Measurements from ENCODE around the gene TMPRSS11D. TPM values are rescaled to one million over a fixed set of nuclear protein-coding genes. Genes with fewer than 3 reads are reported as not detected.
A peak's percentile ranks its signal among the peaks of the same experiment; 100 is the strongest.

Gene TMPRSS11D
- total RNA-seq, 1 donor from 2014 or later = 0.79 TPM

GRCh38 chr4:67885762-67886161 is 2.0 kb upstream of the TMPRSS11D start:
- no peak for DNase-seq

- no peak for DNase-seq
Measured at GRCh38 chr4:67884701-67885100, 899 bp upstream of the TMPRSS11D start.

GRCh38 chr4:67883458-67883857 is 344 bp downstream of the TMPRSS11D start:
- no peak for DNase-seq

- peak; percentile 64 for DNase-seq
Measured at GRCh38 chr4:67880866-67881610, 2.8 kb downstream of the TMPRSS11D start.

DNA sequence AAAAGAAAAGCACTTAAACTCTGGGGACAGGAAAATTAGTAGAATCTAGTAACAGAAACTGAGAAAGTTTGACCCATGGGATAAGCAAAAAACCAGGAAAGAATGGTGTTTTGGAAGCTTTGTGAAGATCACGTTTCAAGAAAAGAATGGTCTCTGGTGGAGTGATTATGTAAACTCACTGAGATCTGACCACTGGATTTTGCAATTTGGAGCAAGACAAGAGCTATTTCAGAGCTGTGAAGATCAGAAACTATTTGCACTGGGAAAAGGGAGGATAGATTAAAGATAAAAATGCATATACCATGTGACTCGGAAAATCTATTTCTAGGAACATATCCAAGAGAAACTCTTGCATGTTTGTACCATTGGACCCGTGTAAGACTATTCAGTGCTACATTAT is 4.3 kb downstream of the TMPRSS11D start:
- no peak for DNase-seq

DNA sequence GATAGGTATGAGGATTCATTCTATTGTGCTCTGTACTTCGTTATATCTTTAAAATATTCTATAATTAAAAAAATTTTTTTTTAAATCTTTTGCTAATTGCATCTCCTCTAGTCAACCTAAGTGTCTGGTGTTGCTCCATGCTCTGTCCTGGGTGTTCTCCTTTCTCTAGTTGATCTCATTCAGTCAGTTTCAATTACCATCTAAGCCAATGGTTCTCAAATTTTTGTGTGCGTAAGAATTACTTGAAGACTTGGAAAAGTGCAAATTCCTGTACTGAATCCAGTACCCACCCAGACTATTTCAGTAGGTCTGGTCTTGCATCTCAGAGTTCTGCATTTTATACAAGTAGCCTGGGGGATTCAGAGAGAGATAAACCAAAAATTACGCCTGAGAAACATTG is 6.7 kb downstream of the TMPRSS11D start:
- DNase-seq = no peak

- DNase-seq = peak; percentile 71
Measured at GRCh38 chr4:67874986-67875385, 8.8 kb downstream of the TMPRSS11D start.

GRCh38 chr4:67873116-67873515 is 10.7 kb downstream of the TMPRSS11D start:
- no peak for DNase-seq

DNA sequence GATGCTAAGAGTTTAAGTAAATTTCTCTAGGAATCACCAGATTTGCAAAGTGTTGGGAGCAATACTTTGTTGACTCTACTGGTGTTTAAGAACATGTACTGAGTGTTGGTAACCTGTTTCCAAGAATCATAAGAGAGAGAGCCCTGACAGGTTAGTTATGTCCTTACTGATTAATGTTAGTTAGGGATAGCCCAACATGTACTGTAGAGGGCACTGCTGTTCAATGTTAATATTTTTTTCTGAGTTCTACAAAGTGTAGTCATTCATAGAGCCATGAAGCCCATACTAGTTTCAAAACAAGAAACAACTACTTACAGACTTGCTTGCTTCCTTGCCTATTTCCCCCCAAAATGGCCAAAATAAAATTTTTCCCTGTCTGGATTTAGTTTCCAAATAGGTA is 11.9 kb downstream of the TMPRSS11D start:
- DNase-seq = peak; percentile 11

DNA sequence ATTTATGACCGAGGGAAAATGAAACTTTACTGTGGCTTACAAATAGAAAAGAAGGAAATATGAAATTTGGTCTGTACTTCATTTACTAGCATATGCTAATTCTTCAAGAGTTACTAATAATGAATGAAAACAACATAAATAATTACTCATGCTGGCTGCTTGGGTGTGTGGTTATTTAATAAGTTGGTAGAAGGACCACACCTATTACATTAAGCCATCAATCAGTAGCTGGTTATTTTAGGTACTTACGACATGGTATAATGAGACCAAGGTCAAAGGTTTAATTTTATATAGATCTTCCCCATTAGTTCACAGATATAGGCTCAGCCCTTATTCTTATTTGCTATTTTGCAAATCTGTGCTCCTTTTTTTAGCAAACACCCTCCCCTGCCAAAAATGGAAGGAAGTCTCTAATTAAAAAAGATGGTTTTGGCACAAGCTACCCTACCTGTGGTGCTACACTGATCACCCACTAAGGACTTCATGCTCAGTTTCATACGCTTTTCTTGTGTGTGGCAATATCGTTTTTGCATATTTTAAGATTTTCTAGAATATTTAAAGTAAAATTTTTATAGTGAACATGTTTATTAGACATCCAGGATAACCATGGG is 14.1 kb downstream of the TMPRSS11D start:
- DNase-seq = no peak

DNA sequence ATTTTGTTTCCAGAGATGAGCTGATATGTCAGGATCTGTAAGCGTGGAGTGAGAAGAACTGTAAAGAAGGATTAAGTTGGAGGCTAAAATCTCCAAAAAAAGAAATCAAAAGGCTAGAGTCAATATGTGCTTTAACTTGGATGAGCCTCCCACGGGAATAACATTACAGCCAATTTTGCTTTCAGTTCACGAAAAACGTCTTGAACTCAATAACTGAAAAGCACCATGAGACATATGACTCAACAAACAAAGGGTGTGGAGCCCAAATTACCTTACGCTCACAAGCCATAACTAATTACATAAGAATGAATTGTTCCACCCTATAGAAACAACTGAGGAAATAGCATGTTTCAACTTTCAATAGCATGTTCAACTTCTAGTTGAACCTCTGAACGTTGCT is 22.3 kb downstream of the TMPRSS11D start:
- peak; percentile 20 for DNase-seq

GRCh38 chr4:67853336-67853735 is 30.5 kb downstream of the TMPRSS11D start:
- DNase-seq = no peak

GRCh38 chr4:67820903-67821302 is 62.9 kb downstream of the TMPRSS11D start:
- no peak for DNase-seq

- DNase-seq = no peak
Measured at GRCh38 chr4:67810011-67810410, 73.8 kb downstream of the TMPRSS11D start.

- no peak for DNase-seq
Measured at GRCh38 chr4:67809502-67809901, 74.3 kb downstream of the TMPRSS11D start.

- no peak for DNase-seq
Measured at GRCh38 chr4:67796810-67797209, 87.0 kb downstream of the TMPRSS11D start.

DNA sequence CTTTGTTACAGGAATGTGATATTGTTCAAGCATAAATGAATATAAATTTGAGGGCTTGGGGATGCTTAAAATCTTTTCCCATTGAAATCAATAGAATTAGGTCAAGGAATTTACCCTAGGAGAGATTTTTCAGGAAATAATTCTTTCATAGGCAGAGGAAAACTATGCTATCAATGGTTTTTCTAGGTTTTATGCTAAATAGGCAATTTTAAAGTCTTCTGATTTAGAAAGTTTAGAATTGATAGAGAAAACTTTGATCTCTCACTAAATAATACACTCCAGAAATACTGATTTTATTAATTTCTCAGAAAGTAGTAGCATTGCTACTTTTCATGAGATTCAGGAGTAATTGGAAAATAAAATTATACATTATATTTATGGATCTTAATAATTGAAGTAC is 93.1 kb downstream of the TMPRSS11D start:
- no peak for DNase-seq

DNA sequence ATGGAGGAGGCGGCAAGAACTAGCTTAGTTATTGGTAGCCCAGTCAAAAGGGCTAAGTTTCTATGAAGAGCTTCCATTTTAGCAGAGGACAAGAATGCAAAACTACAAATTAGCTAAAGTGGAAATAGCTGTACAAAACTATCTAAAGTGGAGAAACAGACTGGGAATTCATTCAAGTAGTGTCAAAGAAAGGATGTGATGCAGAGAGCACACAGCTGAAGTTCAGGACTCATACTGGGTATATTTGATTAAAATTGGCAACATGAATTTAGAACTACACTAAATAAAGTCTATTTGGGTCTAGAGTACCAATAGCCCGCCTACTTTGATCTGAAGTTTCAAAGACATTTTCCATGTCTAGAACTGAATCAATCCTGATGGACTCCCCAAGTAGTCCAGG is 96.5 kb downstream of the TMPRSS11D start:
- no peak for DNase-seq

GRCh38 chr4:67785528-67785927 is 98.3 kb downstream of the TMPRSS11D start:
- DNase-seq = no peak

DNA sequence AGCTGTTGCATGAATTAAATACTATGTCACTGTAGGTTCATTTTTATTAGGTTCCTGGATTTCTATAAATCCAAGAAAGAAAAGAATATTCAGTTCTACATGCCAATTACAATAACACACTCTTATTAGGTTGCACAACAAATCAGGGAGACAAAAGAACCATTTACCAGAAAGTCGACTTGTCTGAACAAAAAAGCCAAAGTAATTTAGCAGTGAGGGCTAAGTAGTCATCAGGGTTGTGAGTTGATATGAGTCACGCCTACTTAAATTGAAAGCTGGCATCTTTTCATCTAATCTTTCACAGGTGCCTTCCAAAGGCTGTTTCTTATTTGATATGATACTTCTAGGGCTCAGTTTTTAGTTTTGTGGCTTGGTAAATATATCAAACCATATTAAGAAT is 104.2 kb downstream of the TMPRSS11D start:
- no peak for DNase-seq

DNA sequence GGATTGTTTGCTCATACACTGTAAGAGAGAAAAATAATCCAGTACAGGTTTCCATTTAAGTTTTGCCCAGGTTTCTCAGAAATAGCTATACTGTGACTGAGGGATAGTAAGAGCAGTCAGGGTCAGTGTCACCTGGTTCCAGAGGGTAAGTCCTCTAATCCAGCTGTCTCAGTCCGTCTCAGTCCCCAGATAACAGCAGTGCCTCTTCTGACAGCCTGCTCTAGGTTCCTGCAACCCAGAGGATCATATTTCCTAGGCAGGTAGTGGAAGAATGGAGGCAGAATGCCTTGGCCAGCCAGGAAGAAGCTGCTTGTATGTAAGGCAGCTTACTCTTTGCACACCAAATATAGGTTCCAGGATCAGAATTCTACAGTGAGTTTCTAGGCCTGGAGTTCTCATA is 107.1 kb downstream of the TMPRSS11D start:
- DNase-seq = no peak

Measured in skin of body (tissue), 2 donors.